ENCODE measurements around the gene DUSP28.

The DUSP28 gene

GRCh38 chr2:240598311-240598911, 38.3 kb downstream of the DUSP28 start:
- DNase-seq (ENCODE audit: low read depth in 3 of 3) = no peak

DNA sequence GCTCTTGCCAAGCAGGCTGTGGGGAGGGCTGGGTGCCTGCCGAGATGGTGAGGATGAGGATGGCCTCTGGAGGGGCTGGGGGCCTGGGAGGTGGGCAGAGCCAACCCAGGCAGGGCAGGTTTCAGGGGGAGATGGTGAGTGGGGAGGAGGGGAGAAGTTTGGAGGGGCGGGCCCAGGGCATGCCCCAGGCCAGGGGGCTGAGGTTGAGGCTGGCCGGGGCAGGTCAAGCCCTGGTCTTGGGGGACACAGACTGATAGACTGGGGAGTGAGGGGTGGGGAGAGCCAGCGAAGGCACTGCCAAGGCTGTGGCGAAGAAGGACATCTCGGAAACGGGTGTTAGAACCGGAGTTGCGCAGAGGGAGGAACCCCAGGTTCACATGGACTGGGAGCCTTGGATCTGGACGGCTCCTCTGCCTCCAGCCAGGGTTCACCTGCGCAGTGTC, 39.0 kb downstream of the DUSP28 start:
- DNase-seq (ENCODE audit: low read depth in 3 of 3) = no peak

DNA sequence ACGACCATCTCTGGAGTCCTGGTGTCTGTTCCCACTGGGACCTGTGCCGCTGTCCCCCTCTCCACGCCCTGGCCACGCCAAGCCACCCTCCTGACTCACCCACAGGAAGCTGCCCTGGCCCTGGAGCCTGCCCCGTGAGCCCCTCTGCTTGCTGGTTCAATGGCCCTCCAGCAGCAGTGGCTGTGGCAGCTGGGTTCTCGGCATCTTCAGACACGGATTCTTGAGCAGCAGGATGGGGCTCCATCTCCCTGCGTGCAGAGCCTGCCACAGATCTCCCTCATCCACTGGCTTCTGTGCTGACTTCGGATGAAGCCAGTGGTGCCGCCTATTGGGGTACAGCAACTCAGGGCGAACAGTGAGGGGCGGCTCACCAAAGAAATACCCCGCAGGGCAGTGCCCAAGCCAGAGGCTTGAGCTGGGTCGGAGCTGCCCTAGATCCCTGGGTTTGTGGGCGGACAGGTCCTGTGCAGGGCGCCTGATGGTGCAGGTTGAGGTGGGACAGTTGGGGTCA, 40.3 kb downstream of the DUSP28 start:
- DNase-seq (ENCODE audit: low read depth in 3 of 3) = no peak

DNA sequence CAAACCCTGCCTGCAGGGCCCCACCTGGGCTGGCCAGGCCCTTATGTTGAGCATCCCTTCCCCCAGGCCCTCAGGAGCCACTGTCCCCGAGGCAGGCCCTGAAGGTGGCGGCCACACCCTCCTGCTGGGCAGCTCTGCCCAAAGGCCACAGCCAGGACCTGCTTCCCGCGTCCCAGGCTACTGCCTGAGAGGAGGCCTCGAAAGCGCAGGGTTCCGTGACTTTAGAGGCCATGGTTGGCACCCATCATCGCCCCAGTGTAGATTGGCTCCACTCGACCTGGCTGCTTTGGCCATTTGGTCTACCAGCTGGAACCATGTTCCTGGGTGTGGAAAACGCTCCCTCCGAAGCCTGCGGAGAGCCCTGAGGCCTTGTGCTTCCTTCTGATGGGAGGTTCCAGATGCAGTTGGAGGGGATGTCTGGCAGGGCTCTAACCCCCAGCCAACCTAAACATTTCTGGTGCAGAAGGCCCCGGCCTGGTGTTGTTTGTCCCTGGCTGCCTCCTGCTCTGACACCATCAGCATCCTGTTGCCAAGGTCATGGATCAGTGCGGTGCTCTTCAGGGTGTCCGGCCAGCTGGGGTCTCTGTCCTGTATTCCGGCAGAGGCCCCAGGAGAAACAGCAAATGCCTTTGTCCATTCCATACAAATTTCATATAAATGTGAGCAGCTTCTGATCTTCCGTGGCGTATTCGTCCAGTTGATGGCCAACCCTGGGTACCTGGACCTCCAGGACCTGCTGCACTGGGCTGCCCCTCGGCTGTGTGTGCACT, 41.1 kb downstream of the DUSP28 start:
- no peak for DNase-seq (ENCODE audit: low read depth in 3 of 3)

- DNase-seq (ENCODE audit: low read depth in 3 of 3) = no peak
Measured at GRCh38 chr2:240601831-240602160, 41.6 kb downstream of the DUSP28 start.

DNA sequence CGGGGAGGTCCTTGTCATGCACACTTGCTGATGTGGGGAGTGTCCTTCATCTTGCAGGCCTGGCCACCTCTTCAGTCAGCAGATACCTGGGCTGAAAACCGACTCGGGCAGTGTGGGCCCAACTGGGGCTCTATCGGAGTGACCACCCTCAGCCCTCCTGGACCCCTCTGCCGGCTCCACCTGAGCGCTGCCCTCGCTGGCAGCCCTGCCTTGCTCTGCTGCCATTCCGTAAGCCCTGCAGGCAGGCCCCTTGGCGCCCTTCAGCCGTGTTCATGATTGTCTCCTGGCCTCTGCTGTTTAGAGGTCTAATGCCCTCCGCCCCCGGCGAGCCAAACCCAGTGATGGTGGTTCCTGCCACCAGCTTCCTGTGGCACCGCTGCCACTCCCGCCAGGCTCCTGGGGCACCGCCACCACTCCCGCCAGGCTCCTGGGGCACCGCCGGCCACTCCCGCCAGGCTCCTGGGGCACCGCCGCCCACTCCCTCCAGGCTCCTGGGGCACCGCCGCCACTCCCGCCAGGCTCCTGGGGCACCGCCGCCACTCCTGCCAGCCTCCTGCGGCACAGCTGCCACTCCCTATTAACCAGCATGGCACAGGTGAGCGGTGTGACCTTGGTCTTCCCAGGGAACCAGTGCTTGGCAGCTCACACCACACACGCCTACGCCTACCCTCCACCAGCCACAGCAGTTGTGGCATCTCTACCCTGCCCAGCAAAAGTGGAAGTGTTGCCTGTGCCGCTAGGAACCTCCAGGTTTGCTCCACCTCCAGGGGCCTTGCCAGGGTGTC, 42.3 kb downstream of the DUSP28 start:
- no peak for DNase-seq (ENCODE audit: low read depth in 3 of 3)

DNA sequence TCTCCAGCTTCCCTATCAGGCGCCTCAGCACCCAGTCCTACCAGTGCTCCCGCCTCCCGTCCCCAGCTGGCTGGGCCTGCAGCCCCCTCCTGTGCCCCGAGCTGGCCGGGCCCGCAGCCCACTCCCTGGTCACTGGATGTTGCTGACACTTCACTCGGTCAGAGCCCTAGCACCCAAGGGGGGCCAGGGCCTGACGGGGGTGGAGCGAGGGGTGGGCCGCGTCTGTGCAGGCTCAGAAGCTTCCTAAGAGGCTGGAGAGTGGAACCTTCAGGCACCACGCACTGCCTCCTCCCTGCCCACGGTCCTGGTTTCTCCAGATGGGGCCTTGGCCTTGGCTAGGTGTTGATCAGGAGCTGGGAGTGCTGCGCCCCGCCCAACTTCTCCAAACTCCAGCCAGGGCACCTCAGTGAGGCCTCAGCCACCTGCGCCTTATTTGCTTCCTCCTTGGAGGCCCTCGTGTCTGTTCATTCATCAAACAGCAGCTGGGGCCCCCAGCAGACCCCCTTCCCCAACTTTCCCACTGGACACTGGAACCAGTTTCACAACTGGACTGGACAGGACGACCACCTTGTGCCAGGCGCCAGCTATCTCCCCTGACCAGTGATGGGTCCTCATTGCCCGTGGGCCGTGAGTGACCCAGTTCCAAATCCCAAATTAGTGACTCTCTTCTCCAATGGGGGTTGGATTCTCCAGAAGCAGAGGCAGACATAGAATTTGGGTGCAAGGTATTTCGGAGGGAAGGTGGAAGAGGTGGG, 43.1 kb downstream of the DUSP28 start:
- DNase-seq (ENCODE audit: low read depth in 3 of 3) = no peak

GRCh38 chr2:240603846-240604245, 43.7 kb downstream of the DUSP28 start:
- no peak for DNase-seq (ENCODE audit: low read depth in 3 of 3)

DNA sequence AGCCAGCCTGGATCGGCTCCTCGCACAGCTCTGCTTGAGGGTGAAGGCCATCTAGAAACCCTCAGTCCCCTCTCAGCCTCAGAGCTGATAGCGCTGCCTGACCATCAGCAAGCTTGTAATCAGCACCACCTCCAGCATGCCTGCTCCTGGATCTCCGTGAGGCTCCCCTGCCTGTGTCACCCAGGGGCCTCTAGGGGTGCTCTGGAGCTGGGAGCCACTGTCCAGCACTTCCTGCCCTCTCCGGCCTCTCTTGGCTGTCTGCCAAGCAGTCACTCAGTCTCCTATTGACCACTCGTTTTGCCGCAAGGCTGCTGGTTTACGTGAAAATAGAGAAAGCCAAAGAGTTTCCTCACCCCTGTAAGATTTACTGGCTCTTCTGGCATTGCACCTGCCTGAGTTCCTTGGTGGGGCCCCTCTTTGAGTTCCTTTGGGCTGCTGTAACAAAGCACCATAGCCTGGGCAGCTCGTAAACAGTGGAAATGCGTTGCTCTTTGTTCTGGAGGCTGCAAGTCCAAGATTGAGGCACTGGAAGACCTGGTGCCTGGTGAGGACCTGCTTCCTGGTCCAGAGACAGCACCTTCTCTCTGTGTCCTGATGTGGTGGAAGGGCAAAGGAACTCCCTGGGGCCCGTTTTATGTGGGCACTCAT, 44.3 kb downstream of the DUSP28 start:
- DNase-seq (ENCODE audit: low read depth in 3 of 3) = no peak

DNA sequence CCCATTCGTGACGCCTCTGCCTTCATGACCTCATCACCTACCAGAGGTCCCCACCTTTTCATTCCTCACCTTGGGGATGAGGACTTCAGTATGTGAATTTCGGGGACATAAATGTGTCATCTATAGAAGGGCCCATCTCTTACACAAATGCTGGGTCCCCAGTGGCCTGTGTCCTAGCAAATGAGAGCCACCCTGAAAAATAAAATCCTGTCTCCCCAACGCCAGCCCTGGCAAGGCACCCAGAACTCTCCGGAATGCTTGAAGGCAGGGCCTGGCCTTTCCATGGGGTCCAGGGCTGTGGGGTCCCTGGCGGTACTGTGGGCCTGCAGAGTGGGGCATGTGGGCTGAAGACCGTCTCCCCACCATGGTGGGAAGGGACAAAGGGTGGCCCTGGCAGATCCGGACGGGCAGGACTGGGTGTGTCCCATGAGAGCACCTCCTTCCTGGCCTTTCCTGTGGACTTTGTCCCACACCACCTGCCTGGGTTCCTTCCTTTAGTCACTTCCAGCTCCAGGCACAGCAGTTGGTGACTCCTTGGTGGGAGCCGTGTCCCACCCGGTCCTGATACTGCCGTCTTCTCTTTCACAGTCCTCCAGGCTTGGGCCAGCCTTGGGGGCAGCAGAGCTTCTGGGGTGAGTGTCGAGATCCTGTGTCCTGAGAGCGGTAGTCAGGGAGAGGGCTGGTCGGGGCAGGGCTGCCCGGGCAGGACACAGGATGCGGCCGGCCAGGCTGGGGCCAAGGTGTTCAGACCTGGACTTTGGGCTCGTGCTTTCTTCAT, 45.0 kb downstream of the DUSP28 start:
- no peak for DNase-seq (ENCODE audit: low read depth in 3 of 3)

DNA sequence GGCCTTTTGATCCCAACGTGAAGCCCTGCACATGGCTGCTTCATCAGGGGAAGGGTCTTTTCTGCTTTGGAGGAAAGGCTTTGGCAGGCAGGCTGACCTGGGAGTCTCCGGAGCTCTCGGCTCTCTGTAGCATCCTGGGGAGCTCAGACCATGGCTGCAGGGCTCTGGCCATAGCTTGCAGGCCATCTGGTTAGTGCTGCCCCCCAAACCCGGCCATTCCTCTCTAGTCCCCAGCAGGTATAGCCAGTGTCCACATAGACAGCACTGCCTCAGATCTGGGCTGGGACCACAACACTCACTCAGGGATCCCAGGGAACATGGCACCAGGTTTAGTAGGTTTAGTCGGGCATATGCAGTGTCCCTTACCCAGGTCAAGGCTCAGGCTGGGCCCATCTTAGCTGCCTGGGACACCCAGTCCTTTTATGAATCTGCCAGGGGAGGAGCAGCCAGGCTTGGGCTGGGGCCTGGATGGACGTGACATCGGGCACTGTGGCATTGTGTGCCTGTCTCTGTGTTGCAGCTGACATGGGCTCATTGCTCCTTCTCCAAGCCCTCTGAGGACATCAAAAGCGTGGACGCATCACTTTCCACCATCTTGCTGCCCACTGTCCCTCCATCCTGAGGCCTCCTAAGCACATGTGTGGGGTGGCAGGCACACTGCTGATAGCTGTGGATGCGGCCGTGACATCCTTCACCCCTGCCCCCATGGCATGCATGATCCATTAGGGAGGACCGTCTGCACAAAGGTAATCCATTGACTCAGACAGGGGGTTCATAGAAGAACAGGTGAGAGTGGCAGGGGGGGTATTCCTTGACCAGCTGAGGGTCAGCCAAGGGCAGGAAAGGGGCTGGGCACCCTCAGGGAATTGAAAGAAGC, 45.9 kb downstream of the DUSP28 start:
- no peak for DNase-seq (ENCODE audit: low read depth in 3 of 3)

- DNase-seq (ENCODE audit: low read depth in 3 of 3) = no peak
Measured at GRCh38 chr2:240611601-240612210, 51.5 kb downstream of the DUSP28 start.

All from stimulated activated CD4-positive, alpha-beta T cell treated with anti-CD3 and anti-CD28 coated beads, TNF-alpha, amount 100 ng/mL, for 48 hours (primary cell).